SK-N-SH treated with all-trans-retinoic acid at 6 μM for 48 hours (cell line): ENCODE results near the gene MAGOHB.

Experiments used
- CSRNP3 ChIP-seq: fragments of 250-450 bp; sonication (Bioruptor Pico); IDR thresholded peaks from 2 replicates; pipeline ENCODE4 v1.5.1; 2021; ENCODE audit warnings: mild to moderate bottlenecking, moderate library complexity
- GLIS3 ChIP-seq: fragments of 250-450 bp; sonication (Bioruptor Pico); IDR thresholded peaks from 2 replicates; pipeline ENCODE4 v1.5.0; 2020; ENCODE audit warnings: mild to moderate bottlenecking, moderate library complexity
- PATZ1 ChIP-seq: fragments of 250-450 bp; sonication (Bioruptor Pico); IDR thresholded peaks from 2 replicates; pipeline ENCODE4 v1.8.0; 2020; ENCODE audit warnings: mild to moderate bottlenecking, moderate library complexity, borderline replicate concordance
- TOX ChIP-seq: fragments of 250-450 bp; sonication (Bioruptor Pico); IDR thresholded peaks from 2 replicates; pipeline ENCODE4 v1.8.0; 2021; ENCODE audit warnings: mild to moderate bottlenecking, moderate library complexity, borderline replicate concordance
- ZFP30 ChIP-seq: fragments of 450-650 bp; formaldehyde crosslinking; IDR thresholded peaks from 2 replicates; pipeline ENCODE4 v1.5.0; 2022; ENCODE audit warnings: mild to moderate bottlenecking, moderate library complexity
- ZNF565 ChIP-seq: fragments of 450-650 bp; formaldehyde crosslinking; conservative IDR thresholded peaks from 2 replicates; pipeline ENCODE4 v1.5.0; 2020; ENCODE audit warnings: low read depth, mild to moderate bottlenecking, moderate library complexity

GRCh38 chr12:10654003-10654402 is 40.6 kb upstream of the MAGOHB start:
- no peak for TF ChIP-seq PATZ1 (CRISPR knock-in tag)
- no peak for TF ChIP-seq CSRNP3 (CRISPR knock-in tag)
- TF ChIP-seq GLIS3 (CRISPR knock-in tag), result no peak
- TF ChIP-seq TOX, result no peak
- no peak for TF ChIP-seq ZNF565 (CRISPR knock-in tag)
- no peak for TF ChIP-seq ZFP30
